Panc1 (cell line): ENCODE measurements around the gene CLASRP. TPM values are rescaled to one million over a fixed set of nuclear protein-coding genes. Genes with fewer than 3 reads are reported as not detected.

Experiments
- ATAC-seq: fragments of 200-7000 bp; cut with Tn5 transposase; 2 replicates; pipeline ENCODE4 v1.9.1; 2020; ENCODE audit warnings: mild to moderate bottlenecking, moderate library complexity
- BruUV-seq: library from RNA; stranded (reverse); fragments of 400-500 nt; replicated peaks from 2 replicates; lab custom pipeline; 2021; lab: Mats Ljungman, UMichigan
- CTCF ChIA-PET: fragments of 300-600 bp; sonication (Branson Sonifier 250); formaldehyde crosslinking; loops from one replicate; lab custom pipeline; 2022; ENCODE audit warnings: antibody characterized with exemption; lab: Charles Lee
- POLR2A ChIA-PET: fragments of 300-600 bp; sonication (Branson Sonifier 250); formaldehyde crosslinking; loops from one replicate; lab custom pipeline; 2022; ENCODE audit warnings: antibody characterized with exemption; lab: Charles Lee
- DNase-seq: peaks from one replicate; pipeline ENCODE4 v3.0.0-alpha.2; 2010; ENCODE audit warnings: low read depth, low spot score
- H3K27ac ChIP-seq: 2 replicates; pipeline ENCODE4 v1.5.1; 2011; ENCODE audit warnings: mild to moderate bottlenecking, low read length, inconsistent platforms
- H3K27me3 ChIP-seq: fragments of 200-500 bp; sonication (Bioruptor generic); 2 replicates; pipeline ENCODE4 v1.6.0; 2014; ENCODE audit warnings: low read length, inconsistent platforms; ENCODE audit not compliant: control insufficient read depth, insufficient read depth
- H3K36me3 ChIP-seq: fragments of 200-500 bp; sonication (Bioruptor generic); 2 replicates; pipeline ENCODE4 v1.5.1; 2014; ENCODE audit warnings: inconsistent platforms, mild to moderate bottlenecking, low read length, moderate library complexity; ENCODE audit not compliant: control insufficient read depth, insufficient read depth
- H3K4me1 ChIP-seq: 2 replicates; pipeline ENCODE4 v1.5.1; 2011; ENCODE audit warnings: inconsistent platforms, mild to moderate bottlenecking, low read length, moderate library complexity; ENCODE audit not compliant: control insufficient read depth, insufficient read depth
- H3K4me3 ChIP-seq, 2 experiments: 2 replicates each; pipeline ENCODE4 v1.5.1; 2011 to 2012; ENCODE audit warnings: low read depth in 2 of 2, low read length in 2 of 2, mild to moderate bottlenecking in 2 of 2, inconsistent platforms in 1 of 2, moderate library complexity in 1 of 2
- H3K9me3 ChIP-seq: fragments of 200-500 bp; sonication (Bioruptor generic); 2 replicates; pipeline ENCODE4 v1.5.1; 2014; ENCODE audit warnings: low read depth, mild to moderate bottlenecking, inconsistent platforms, low read length, moderate library complexity; ENCODE audit not compliant: control insufficient read depth, insufficient read depth
- REST ChIP-seq, 2 experiments: IDR thresholded peaks; 2 replicates each; pipeline ENCODE4 v1.6.1; 2011 to 2012; ENCODE audit warnings: low read depth in 2 of 2, control low read depth in 1 of 2, low read length in 1 of 2, mild to moderate bottlenecking in 1 of 2, moderate library complexity in 1 of 2; ENCODE audit not compliant: insufficient read depth in 1 of 2
- SIN3A ChIP-seq: IDR thresholded peaks from 2 replicates; pipeline ENCODE4 v1.6.1; 2012; ENCODE audit warnings: low read depth, mild to moderate bottlenecking, low read length, moderate library complexity, borderline replicate concordance; ENCODE audit not compliant: insufficient read depth
- TCF7L2 ChIP-seq: IDR thresholded peaks from 2 replicates; pipeline ENCODE4 v1.6.1; 2011; ENCODE audit warnings: mild to moderate bottlenecking, low read depth, low read length, inconsistent platforms
- in situ Hi-C: cut with HindIII; loops from 2 replicates; pipeline ENCODE4 v1.10.0; 2016; ENCODE audit warnings: low sequenced_read_pairs, low pct_unique_long_range_greater_than_20kb
- intact Hi-C: fragments of 100-400 bp; cut with micrococcal nuclease; formaldehyde crosslinking; loops from one replicate; pipeline ENCODE4 v1.10.0; 2022; ENCODE audit not compliant: unreplicated experiment
- total RNA-seq: library from RNA; stranded (reverse); gene quantifications from one replicate; pipeline ENCODE4 v1.2.1, GENCODE V29; 2021; ENCODE audit not compliant: unreplicated experiment
- TF ChIP-seq, protein P1 (sequence below): fragments of 450-650 bp; IDR thresholded peaks from 2 replicates; pipeline ENCODE4 v1.5.1; 2017; ENCODE audit warnings: mild to moderate bottlenecking

CLASRP gene
- total RNA-seq, 1 experiment from 2014 or later = 72.4 TPM

- in situ Hi-C loops = no loop called here
- no peak for ATAC-seq
- Histone ChIP-seq H3K9me3 (no peaks in the 10 kb centered on the region), H3K27me3 (no peaks in the 10 kb centered on the region), H3K27ac (no peak overlapping the region), H3K4me1 (no peaks in the 10 kb centered on the region), H3K4me3 (no peak overlapping the region), H3K36me3 (peaks cover 3% of the 10 kb centered on the region; the same call in 1 of the 2 replicates)
- no peak for DNase-seq
- CTCF ChIA-PET = no interaction called here
- TF ChIP-seq TCF7L2 = no peak
- no peak for TF ChIP-seq REST (IDR thresholded peaks at IDR 0.05; ENCODE audit: insufficient read depth in 1 of 2, low read depth in 2 of 2, low read length in 1 of 2)
- TF ChIP-seq SIN3A = no peak
- TF ChIP-seq, protein P1, sequence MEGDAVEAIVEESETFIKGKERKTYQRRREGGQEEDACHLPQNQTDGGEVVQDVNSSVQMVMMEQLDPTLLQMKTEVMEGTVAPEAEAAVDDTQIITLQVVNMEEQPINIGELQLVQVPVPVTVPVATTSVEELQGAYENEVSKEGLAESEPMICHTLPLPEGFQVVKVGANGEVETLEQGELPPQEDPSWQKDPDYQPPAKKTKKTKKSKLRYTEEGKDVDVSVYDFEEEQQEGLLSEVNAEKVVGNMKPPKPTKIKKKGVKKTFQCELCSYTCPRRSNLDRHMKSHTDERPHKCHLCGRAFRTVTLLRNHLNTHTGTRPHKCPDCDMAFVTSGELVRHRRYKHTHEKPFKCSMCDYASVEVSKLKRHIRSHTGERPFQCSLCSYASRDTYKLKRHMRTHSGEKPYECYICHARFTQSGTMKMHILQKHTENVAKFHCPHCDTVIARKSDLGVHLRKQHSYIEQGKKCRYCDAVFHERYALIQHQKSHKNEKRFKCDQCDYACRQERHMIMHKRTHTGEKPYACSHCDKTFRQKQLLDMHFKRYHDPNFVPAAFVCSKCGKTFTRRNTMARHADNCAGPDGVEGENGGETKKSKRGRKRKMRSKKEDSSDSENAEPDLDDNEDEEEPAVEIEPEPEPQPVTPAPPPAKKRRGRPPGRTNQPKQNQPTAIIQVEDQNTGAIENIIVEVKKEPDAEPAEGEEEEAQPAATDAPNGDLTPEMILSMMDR = no peak
- intact Hi-C loops = no loop called here
- no TSS peak for BruUV-seq
- POLR2A ChIA-PET = no interaction called here
Observed at GRCh38 chr19:45011959-45012358, 26.9 kb upstream of the CLASRP start.

DNA sequence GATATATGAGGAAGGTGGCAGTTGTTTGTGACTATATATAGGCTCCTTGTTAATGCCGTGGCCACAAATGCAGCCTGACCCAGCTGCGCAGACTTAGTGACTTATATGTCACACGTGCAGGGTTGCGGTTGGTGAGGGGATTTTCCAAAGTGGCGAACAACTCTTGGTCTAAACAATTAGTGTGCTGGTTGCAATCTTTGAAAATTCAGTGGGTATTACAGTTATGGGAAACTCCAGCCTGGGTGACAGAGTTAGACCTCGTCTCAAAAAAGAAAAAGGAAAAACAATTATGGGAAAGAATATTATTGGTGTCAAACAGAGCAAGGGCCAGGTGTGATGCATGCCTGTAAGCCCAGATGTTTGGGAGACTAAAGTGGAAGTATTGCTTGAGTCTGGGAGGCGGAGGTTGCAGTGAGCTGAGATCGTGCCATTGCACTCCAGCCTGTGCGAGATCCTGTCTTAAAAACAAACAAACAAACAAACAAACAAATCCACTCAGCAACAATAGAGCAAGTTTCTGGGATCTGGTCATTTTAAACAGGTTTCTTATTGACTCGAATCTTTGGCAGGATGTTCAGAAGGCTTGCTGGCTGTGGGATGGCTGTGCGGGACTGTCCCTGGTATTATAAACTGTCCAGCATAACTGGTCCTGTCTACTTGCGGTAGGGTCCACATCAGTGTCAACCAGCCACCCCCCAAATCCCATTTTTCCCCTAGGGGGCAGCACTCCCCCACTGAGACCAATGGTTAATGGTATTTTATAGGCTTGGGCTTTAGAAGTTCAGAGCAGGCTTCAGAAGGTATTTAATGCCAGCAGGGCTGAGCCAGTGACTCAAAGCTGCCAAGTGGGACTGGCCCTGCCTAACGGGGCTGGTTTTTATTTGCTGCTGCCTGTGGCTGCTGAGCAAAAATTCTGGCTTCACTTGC is 22.2 kb upstream of the CLASRP start:
- H3K36me3 ChIP-seq = peaks cover 3% of the 10 kb centered on the region; the same call in 1 of the 2 replicates
- TSS peak; percentile 83 for BruUV-seq
- CTCF ChIA-PET = no interaction called here
- DNase-seq (no peak), ATAC-seq (peak; percentile 84)
- H3K4me3 ChIP-seq = no peak overlapping the region
- POLR2A ChIA-PET = no interaction called here
- intact Hi-C loops = no loop called here
- H3K27me3 ChIP-seq = no peaks in the 10 kb centered on the region
- TF ChIP-seq, protein P1 = peak; percentile 80; the same call in 1 of the 2 replicates
- no peak for TF ChIP-seq TCF7L2
- TF ChIP-seq REST (IDR thresholded peaks at IDR 0.05; ENCODE audit: insufficient read depth in 1 of 2, low read depth in 2 of 2, low read length in 1 of 2) = no peak
- no peak for TF ChIP-seq SIN3A
- in situ Hi-C loops = no loop called here
- H3K27ac ChIP-seq = no peak overlapping the region
- no peaks in the 10 kb centered on the region for H3K4me1 ChIP-seq
- no peaks in the 10 kb centered on the region for H3K9me3 ChIP-seq
